IMR-90 (cell line): ENCODE results near the gene MIEF1.

Experiments used
- BHLHE40 ChIP-seq: fragments of 150-350 bp; IDR thresholded peaks from 2 replicates; pipeline ENCODE4 v1.6.1; 2016; ENCODE audit warnings: mild to moderate bottlenecking, low read depth, low read length
- CEBPB ChIP-seq: IDR thresholded peaks from 2 replicates; pipeline ENCODE4 v1.6.1; 2012; ENCODE audit warnings: low read depth, low read length, improper control_type of control experiment
- CHD1 ChIP-seq: IDR thresholded peaks from 2 replicates; pipeline ENCODE4 v1.6.1; 2012; ENCODE audit warnings: low read depth, low read length, improper control_type of control experiment
- MAZ ChIP-seq: IDR thresholded peaks from 2 replicates; pipeline ENCODE4 v1.6.1; 2012; ENCODE audit warnings: low read depth, mild to moderate bottlenecking, low read length, improper control_type of control experiment, moderate library complexity, borderline replicate concordance
- MXI1 ChIP-seq: IDR thresholded peaks from 2 replicates; pipeline ENCODE4 v1.6.1; 2012; ENCODE audit warnings: low read depth, mild to moderate bottlenecking, low read length, moderate library complexity, borderline replicate concordance
- POLR2A ChIP-seq: IDR thresholded peaks from 2 replicates; pipeline ENCODE4 v1.6.1; 2012; ENCODE audit warnings: mild to moderate bottlenecking, low read depth, low read length
- RCOR1 ChIP-seq: IDR thresholded peaks from 2 replicates; pipeline ENCODE4 v1.6.1; 2012; ENCODE audit warnings: mild to moderate bottlenecking, low read length, improper control_type of control experiment; ENCODE audit not compliant: insufficient replicate concordance
- SMC3 ChIP-seq: fragments of 150-350 bp; IDR thresholded peaks from 2 replicates; pipeline ENCODE4 v1.6.1; 2016; ENCODE audit warnings: low read depth, mild to moderate bottlenecking, antibody characterized with exemption, low read length, moderate library complexity
- TF ChIP-seq, protein P1 (sequence below): conservative IDR thresholded peaks from 2 replicates; pipeline ENCODE4 v1.5.1; 2012; ENCODE audit warnings: mild to moderate bottlenecking, low read depth, low read length, improper control_type of control experiment
- TF ChIP-seq, protein P2 (sequence below): fragments of 150-350 bp; IDR thresholded peaks from 2 replicates; pipeline ENCODE4 v1.6.1; 2016; ENCODE audit warnings: low read depth, mild to moderate bottlenecking, low read length, moderate library complexity, borderline replicate concordance

DNA sequence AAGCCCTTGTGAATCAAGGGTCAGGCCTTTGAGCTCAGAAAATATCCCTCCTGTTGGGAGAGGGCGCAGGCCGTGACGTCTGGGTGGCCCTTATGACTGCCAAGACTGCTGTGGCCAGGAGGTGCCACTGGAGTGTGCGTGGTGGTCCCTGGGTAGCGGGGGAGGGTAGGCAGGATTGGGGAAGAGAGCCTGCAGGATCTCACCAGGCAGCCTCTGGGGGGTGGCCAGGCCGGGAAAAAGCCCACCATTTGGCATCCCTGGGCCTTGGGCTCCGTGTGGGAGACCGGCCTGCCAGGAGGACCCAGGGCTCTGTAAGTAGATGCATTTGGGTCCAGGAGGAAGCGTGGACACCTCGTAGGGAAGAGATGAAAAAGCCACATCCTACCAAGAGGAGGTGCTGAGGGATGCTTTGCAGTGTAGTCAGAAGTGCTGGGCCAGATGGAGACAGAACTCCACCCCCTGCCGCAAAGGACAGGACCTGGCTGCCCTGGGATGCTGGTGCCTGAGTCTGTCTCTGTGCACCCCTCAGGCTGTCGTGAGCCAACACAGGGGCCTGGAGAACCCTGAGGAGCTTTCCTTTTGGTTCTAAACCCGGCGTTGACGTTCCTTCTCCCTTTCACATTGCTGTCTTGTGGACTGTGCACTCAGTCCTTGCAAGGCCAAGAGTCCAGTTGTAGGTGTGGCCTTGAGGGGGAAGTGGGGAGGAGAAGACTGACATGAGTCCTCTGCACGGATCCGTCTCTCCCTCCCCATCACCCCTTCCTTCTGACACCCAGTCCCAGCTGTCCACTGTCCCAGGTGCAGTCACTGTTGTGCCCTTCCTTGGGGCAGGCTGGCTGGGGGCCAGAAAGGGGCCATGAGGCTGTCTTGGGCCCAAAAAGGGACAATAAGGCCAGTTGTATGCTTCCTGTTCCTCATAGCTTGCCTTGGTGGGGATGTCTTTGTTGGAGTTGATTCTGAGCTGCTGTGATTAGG lies 12.7 kb upstream of the MIEF1 start:
- TF ChIP-seq, protein P1, sequence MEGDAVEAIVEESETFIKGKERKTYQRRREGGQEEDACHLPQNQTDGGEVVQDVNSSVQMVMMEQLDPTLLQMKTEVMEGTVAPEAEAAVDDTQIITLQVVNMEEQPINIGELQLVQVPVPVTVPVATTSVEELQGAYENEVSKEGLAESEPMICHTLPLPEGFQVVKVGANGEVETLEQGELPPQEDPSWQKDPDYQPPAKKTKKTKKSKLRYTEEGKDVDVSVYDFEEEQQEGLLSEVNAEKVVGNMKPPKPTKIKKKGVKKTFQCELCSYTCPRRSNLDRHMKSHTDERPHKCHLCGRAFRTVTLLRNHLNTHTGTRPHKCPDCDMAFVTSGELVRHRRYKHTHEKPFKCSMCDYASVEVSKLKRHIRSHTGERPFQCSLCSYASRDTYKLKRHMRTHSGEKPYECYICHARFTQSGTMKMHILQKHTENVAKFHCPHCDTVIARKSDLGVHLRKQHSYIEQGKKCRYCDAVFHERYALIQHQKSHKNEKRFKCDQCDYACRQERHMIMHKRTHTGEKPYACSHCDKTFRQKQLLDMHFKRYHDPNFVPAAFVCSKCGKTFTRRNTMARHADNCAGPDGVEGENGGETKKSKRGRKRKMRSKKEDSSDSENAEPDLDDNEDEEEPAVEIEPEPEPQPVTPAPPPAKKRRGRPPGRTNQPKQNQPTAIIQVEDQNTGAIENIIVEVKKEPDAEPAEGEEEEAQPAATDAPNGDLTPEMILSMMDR, result no peak
- no peak for TF ChIP-seq POLR2A
- no peak for TF ChIP-seq RCOR1
- no peak for TF ChIP-seq MXI1
- TF ChIP-seq MAZ, result no peak
- no peak for TF ChIP-seq CHD1
- no peak for TF ChIP-seq CEBPB
- no peak for TF ChIP-seq SMC3
- TF ChIP-seq, protein P2, sequence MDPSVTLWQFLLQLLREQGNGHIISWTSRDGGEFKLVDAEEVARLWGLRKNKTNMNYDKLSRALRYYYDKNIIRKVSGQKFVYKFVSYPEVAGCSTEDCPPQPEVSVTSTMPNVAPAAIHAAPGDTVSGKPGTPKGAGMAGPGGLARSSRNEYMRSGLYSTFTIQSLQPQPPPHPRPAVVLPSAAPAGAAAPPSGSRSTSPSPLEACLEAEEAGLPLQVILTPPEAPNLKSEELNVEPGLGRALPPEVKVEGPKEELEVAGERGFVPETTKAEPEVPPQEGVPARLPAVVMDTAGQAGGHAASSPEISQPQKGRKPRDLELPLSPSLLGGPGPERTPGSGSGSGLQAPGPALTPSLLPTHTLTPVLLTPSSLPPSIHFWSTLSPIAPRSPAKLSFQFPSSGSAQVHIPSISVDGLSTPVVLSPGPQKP, result no peak
- no peak for TF ChIP-seq BHLHE40
